Neutrophil (primary cell): ENCODE data around the gene FREM2.

Source experiments
- H3K27ac ChIP-seq: fragments of 200-600 bp; sonication (generic); 2 replicates; pipeline ENCODE4 v1.5.1; 2016; ENCODE audit warnings: mild to moderate bottlenecking, moderate library complexity
- H3K27me3 ChIP-seq: fragments of 200-600 bp; sonication (generic); 2 replicates; pipeline ENCODE4 v1.6.0; 2016; ENCODE audit warnings: mild to moderate bottlenecking
- H3K36me3 ChIP-seq: fragments of 200-600 bp; sonication (generic); 2 replicates; pipeline ENCODE4 v1.5.1; 2017
- H3K4me1 ChIP-seq, 2 experiments: fragments of 200-600 bp in 1 of 2; sonication (generic) in 1 of 2; 1 replicate in 1 of 2; 2 replicates in 1 of 2; pipeline versions ENCODE4 v1.5.1 to v1.6.1; 2013 to 2016; ENCODE audit warnings: low read depth in 1 of 2, low read length in 1 of 2, mild to moderate bottlenecking in 1 of 2, moderate library complexity in 1 of 2; ENCODE audit not compliant: control insufficient read depth in 1 of 2, insufficient read depth in 1 of 2
- H3K4me3 ChIP-seq, 2 experiments: fragments of 200-600 bp in 1 of 2; sonication (generic) in 1 of 2; 1 replicate in 1 of 2; 2 replicates in 1 of 2; pipeline ENCODE4 v1.5.1; 2013 to 2016; ENCODE audit warnings: low read depth in 1 of 2, low read length in 1 of 2, mild to moderate bottlenecking in 1 of 2, moderate library complexity in 1 of 2
- H3K9me3 ChIP-seq: fragments of 200-600 bp; sonication (generic); 2 replicates; pipeline ENCODE4 v1.5.1; 2016
- CTCF ChIP-seq: fragments of 200-600 bp; sonication (generic); IDR thresholded peaks from 2 replicates; pipeline ENCODE4 v1.5.1; 2016; ENCODE audit warnings: antibody characterized with exemption

Gene FREM2

GRCh38 chr13:38758277-38758676 lies 71.4 kb downstream of the FREM2 start:
- H3K4me1 ChIP-seq = no peaks in the 10 kb centered on the region
- H3K4me3 ChIP-seq = no peak overlapping the region
- TF ChIP-seq CTCF = no peak
- H3K27ac ChIP-seq = no peak overlapping the region
- no peaks in the 10 kb centered on the region for H3K27me3 ChIP-seq
- no peaks in the 10 kb centered on the region for H3K9me3 ChIP-seq
- no peaks in the 10 kb centered on the region for H3K36me3 ChIP-seq

GRCh38 chr13:38759390-38759789 lies 72.5 kb downstream of the FREM2 start:
- Histone ChIP-seq H3K36me3 (no peaks in the 10 kb centered on the region), H3K4me1 (no peaks in the 10 kb centered on the region), H3K4me3 (no peak overlapping the region), H3K9me3 (no peaks in the 10 kb centered on the region), H3K27ac (no peak overlapping the region), H3K27me3 (no peaks in the 10 kb centered on the region)
- no peak for TF ChIP-seq CTCF

- H3K36me3 ChIP-seq = no peaks in the 10 kb centered on the region
- H3K4me3 ChIP-seq = no peak overlapping the region
- H3K27me3 ChIP-seq = no peaks in the 10 kb centered on the region
- no peaks in the 10 kb centered on the region for H3K9me3 ChIP-seq
- TF ChIP-seq CTCF = no peak
- H3K4me1 ChIP-seq = no peaks in the 10 kb centered on the region
- H3K27ac ChIP-seq = no peak overlapping the region
These were observed 76.8 kb downstream of the FREM2 start for GRCh38 chr13:38763446-38764381.

GRCh38 chr13:38766799-38767198 lies 79.9 kb downstream of the FREM2 start:
- Histone ChIP-seq H3K36me3 (no peaks in the 10 kb centered on the region), H3K4me3 (no peak overlapping the region), H3K9me3 (no peaks in the 10 kb centered on the region), H3K4me1 (no peaks in the 10 kb centered on the region), H3K27me3 (no peaks in the 10 kb centered on the region), H3K27ac (no peak overlapping the region)
- no peak for TF ChIP-seq CTCF

GRCh38 chr13:38767506-38768265 lies 80.8 kb downstream of the FREM2 start:
- H3K4me1 ChIP-seq = no peaks in the 10 kb centered on the region
- no peaks in the 10 kb centered on the region for H3K9me3 ChIP-seq
- no peak for TF ChIP-seq CTCF
- H3K27me3 ChIP-seq = no peaks in the 10 kb centered on the region
- H3K4me3 ChIP-seq = no peak overlapping the region
- no peaks in the 10 kb centered on the region for H3K36me3 ChIP-seq
- H3K27ac ChIP-seq = no peak overlapping the region
